HAP-1 (cell line): Measurements from ENCODE around the gene GLRA2.
"Not testable (repeated sequence)": the region's sequence is repeated elsewhere in the genome, so short reads cannot be mapped to it uniquely, and the experiment has no call there.

Source experiments
- DNase-seq, 2 experiments: peaks; one replicate each; pipeline ENCODE4 v3.0.0-alpha.2; 2016 to 2020; ENCODE audit warnings: low spot score in 2 of 2
- H3K27me3 ChIP-seq: fragments of 250-450 bp; sonication (Bioruptor Pico); 2 replicates; pipeline ENCODE4 v1.5.1; 2020; ENCODE audit warnings: low read depth, mild to moderate bottlenecking, moderate library complexity
- H3K36me3 ChIP-seq: fragments of 250-450 bp; sonication (Bioruptor Pico); replicated peaks from 2 replicates; pipeline ENCODE4 v1.5.1; 2020; ENCODE audit warnings: mild to moderate bottlenecking
- H3K4me1 ChIP-seq: fragments of 250-450 bp; sonication (Bioruptor Pico); 2 replicates; pipeline ENCODE4 v1.5.1; 2020; ENCODE audit warnings: mild to moderate bottlenecking
- H3K4me3 ChIP-seq: fragments of 250-450 bp; sonication (Bioruptor Pico); 2 replicates; pipeline ENCODE4 v1.5.1; 2020; ENCODE audit warnings: mild to moderate bottlenecking, moderate library complexity
- H3K9me3 ChIP-seq: fragments of 250-450 bp; sonication (Bioruptor Pico); 2 replicates; pipeline ENCODE4 v1.5.1; 2020; ENCODE audit warnings: mild to moderate bottlenecking, moderate library complexity
- in situ Hi-C: fragments of 300-500 bp; cut with MboI; formaldehyde crosslinking; loops from 3 replicates; pipeline ENCODE4 v1.14.3; 2020; ENCODE audit warnings: low sequenced_read_pairs, inconsistent platforms, mixed read lengths

Gene GLRA2

DNA sequence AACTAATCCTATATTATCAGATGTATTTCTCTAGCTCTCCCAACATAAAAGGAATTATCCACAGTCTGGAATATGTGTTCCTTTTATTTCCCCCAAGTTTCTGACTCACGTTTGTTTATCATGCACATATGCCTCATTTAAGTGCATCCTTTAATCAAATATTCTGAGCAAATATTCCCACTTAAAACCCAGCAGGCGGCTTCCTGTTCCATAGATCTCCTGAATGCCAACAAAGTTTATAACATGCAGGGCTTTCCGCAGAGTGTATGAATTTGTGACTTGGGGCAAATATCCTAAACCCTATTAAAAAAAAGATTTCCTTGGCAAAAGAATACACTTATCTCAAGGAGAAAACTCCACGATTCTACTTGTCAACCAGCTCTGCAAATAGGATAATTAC, 16.9 kb downstream of the GLRA2 start:
- Histone ChIP-seq H3K27me3 (no peaks in the 10 kb centered on the region), H3K4me3 (no peak overlapping the region), H3K4me1 (no peaks in the 10 kb centered on the region), H3K36me3 (no peaks in the 10 kb centered on the region), H3K9me3 (no peaks in the 10 kb centered on the region)
- in situ Hi-C loops, result no loop called here
- no peak for DNase-seq

- Histone ChIP-seq H3K36me3 (no peaks in the 10 kb centered on the region), H3K4me1 (no peaks in the 10 kb centered on the region), H3K4me3 (no peak overlapping the region), H3K9me3 (no peaks in the 10 kb centered on the region), H3K27me3 (no peaks in the 10 kb centered on the region)
- DNase-seq, result no peak
- in situ Hi-C loops, result no loop called here
Measured at GRCh38 chrX:14554131-14554715, 24.9 kb downstream of the GLRA2 start.

- no peaks in the 10 kb centered on the region for H3K36me3 ChIP-seq
- no peaks in the 10 kb centered on the region for H3K4me1 ChIP-seq
- no peaks in the 10 kb centered on the region for H3K9me3 ChIP-seq
- H3K27me3 ChIP-seq, result no peaks in the 10 kb centered on the region
- in situ Hi-C loops, result no loop called here
- no peak for DNase-seq
- no peak overlapping the region for H3K4me3 ChIP-seq
Measured at GRCh38 chrX:14564058-14564457, 34.7 kb downstream of the GLRA2 start.

- no peak for DNase-seq
- Histone ChIP-seq H3K9me3 (no peaks in the 10 kb centered on the region), H3K4me3 (no peak overlapping the region), H3K36me3 (no peaks in the 10 kb centered on the region), H3K27me3 (no peaks in the 10 kb centered on the region), H3K4me1 (no peaks in the 10 kb centered on the region)
- in situ Hi-C loops, result no loop called here
Measured at GRCh38 chrX:14573161-14573560, 43.8 kb downstream of the GLRA2 start.

- DNase-seq, result no peak
- H3K9me3 ChIP-seq, result no peaks in the 10 kb centered on the region
- H3K27me3 ChIP-seq, result 0 out of 2 replicates have a peak, but pooled peaks cover 2% of the 10 kb centered on the region
- H3K4me1 ChIP-seq, result no peaks in the 10 kb centered on the region
- in situ Hi-C loops, result no loop called here
- no peaks in the 10 kb centered on the region for H3K36me3 ChIP-seq
- H3K4me3 ChIP-seq, result no peak overlapping the region
Measured at GRCh38 chrX:14581081-14581480, 51.7 kb downstream of the GLRA2 start.

DNA sequence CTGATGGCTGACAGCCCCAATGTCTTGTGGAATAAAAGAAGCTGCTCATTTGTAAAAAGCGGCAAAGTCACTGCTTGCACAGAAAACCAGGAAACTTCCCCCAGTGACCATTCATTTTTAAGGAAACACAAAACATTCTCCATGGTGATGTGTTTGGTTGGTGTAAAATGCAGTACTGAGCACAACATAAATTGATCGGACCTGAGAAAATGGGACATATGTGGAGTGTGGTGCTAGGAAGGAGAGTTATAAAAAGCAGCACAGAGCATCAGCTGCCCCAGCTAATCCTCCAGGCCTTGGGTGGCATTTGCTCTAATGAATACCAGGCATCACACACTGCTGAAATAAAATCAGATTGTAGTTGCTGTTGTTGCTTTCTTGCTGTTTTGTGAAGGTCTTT, 55.2 kb downstream of the GLRA2 start:
- H3K4me3 ChIP-seq, result no peak overlapping the region
- in situ Hi-C loops, result no loop called here
- 0 out of 2 replicates have a peak, but pooled peaks cover 2% of the 10 kb centered on the region for H3K27me3 ChIP-seq
- H3K9me3 ChIP-seq, result no peaks in the 10 kb centered on the region
- H3K4me1 ChIP-seq, result no peaks in the 10 kb centered on the region
- DNase-seq, result no peak
- no peaks in the 10 kb centered on the region for H3K36me3 ChIP-seq

DNA sequence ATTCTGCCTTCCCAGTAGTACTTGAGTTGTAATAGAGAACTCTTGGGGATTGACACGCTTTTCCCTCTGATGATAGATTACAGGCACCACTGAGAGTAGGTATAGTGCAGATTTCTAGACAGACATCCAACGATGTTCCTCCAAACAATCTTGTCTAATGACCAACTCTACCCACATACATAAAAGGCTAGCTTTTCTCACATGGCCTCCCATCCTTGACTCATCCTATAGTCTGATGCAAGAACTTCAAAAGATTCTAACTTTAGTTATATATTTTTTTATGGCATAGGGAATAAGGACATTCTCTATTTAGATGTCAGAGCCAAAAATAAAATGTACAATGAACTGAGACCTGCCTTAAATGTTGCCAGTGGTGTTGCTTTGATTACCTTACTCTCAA, 60.9 kb downstream of the GLRA2 start:
- H3K36me3 ChIP-seq, result no peaks in the 10 kb centered on the region
- no peaks in the 10 kb centered on the region for H3K4me1 ChIP-seq
- DNase-seq, result no peak
- no peak overlapping the region for H3K4me3 ChIP-seq
- no peaks in the 10 kb centered on the region for H3K27me3 ChIP-seq
- no peaks in the 10 kb centered on the region; the same call in 1 of the 2 replicates for H3K9me3 ChIP-seq
- in situ Hi-C loops, result no loop called here

GRCh38 chrX:14590693-14591424, 61.5 kb downstream of the GLRA2 start:
- in situ Hi-C loops, result no loop called here

GRCh38 chrX:14591976-14592375, 62.6 kb downstream of the GLRA2 start:
- Histone ChIP-seq H3K9me3 (no peaks in the 10 kb centered on the region; the same call in 1 of the 2 replicates), H3K36me3 (no peaks in the 10 kb centered on the region), H3K4me1 (no peaks in the 10 kb centered on the region), H3K4me3 (no peak overlapping the region), H3K27me3 (no peaks in the 10 kb centered on the region)
- in situ Hi-C loops, result no loop called here
- no peak for DNase-seq

More at GRCh38 chrX:14590693-14591424, 61.5 kb downstream of the GLRA2 start:
- no peaks in the 10 kb centered on the region for H3K36me3 ChIP-seq
- H3K4me1 ChIP-seq, result no peaks in the 10 kb centered on the region
- no peaks in the 10 kb centered on the region; the same call in 1 of the 2 replicates for H3K9me3 ChIP-seq
- no peaks in the 10 kb centered on the region for H3K27me3 ChIP-seq
- H3K4me3 ChIP-seq, result no peak overlapping the region
- no peak for DNase-seq

GRCh38 chrX:14594521-14594920, 65.2 kb downstream of the GLRA2 start:
- no peaks in the 10 kb centered on the region for H3K36me3 ChIP-seq
- no peaks in the 10 kb centered on the region for H3K27me3 ChIP-seq
- DNase-seq, result no peak
- H3K4me1 ChIP-seq, result no peaks in the 10 kb centered on the region
- no peak overlapping the region for H3K4me3 ChIP-seq
- H3K9me3 ChIP-seq, result no peaks in the 10 kb centered on the region; the same call in 1 of the 2 replicates
- in situ Hi-C loops, result no loop called here

DNA sequence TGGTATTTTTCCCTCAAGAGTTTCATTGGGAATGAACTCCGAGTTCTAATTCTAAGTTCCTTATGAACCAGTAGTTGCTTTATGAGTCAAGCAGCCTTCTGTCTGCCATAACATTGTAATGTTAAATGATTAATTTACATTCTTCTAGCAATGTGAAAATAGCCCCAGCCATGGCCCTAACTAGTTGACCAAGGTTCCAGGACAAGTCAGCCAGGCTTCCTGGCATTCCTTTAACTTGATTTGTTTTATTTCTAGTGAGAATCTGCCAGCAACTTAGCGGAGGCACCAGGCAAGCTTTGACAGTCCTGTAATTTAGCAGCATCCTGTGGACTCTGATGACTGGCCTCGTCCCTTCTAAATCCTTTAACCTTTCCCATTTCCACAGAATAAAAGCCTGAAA, 69.0 kb downstream of the GLRA2 start:
- H3K27me3 ChIP-seq, result no peaks in the 10 kb centered on the region
- no peaks in the 10 kb centered on the region for H3K4me1 ChIP-seq
- DNase-seq, result no peak
- H3K4me3 ChIP-seq, result no peak overlapping the region
- in situ Hi-C loops, result no loop called here
- H3K36me3 ChIP-seq, result no peaks in the 10 kb centered on the region
- H3K9me3 ChIP-seq, result no peaks in the 10 kb centered on the region

DNA sequence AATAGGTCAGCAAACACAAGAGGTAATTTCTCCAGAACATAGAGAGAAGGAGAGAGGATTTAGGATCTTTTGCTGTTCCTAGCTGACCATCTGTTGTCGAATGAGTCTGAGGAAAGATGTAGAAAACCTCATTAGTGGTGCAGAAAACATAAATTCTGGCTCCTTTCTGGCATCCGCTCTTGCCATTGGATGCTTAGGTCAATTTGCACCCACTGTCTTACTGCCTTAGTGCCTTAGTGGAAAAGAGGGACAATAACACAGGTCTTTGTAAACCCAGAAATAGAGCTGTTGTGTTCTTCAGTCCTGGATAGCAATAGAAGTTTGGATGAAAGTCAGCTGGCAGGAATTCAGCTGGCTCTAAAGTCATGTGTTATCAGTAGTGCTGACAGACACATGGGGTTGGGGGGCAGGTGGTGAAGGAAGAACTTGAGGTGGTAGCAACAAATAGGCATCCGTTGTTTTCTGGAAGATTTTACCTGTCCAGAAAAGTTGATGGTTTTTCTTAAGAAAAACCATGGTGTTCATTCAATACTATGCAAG, 78.2 kb downstream of the GLRA2 start:
- Histone ChIP-seq H3K9me3 (no peaks in the 10 kb centered on the region), H3K27me3 (no peaks in the 10 kb centered on the region), H3K36me3 (no peaks in the 10 kb centered on the region), H3K4me3 (no peak overlapping the region), H3K4me1 (no peaks in the 10 kb centered on the region)
- in situ Hi-C loops, result no loop called here
- DNase-seq, result no peak

GRCh38 chrX:14612450-14612849, 83.1 kb downstream of the GLRA2 start:
- H3K4me3 ChIP-seq, H3K9me3 ChIP-seq, H3K4me1 ChIP-seq, DNase-seq, H3K36me3 ChIP-seq, in situ Hi-C loops, H3K27me3 ChIP-seq: not testable (repeated sequence)

DNA sequence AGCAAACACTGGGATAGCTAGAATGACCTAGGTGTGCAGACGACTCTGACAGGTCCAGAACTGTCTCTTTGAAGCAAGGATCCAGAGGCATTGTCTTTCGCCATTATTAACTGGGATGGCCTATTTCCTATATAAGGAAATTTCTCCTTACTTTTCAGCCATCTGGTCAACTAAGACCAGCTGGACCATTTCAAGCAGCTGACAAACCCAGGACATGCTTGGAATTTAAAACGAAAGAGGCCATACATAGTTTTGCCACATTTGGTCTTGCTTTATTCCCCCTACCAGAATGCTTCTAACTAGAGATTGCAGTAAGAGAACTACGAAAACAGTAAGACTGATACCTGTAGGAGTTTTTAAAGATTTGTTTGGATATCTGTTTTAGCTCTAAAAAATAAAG, 87.0 kb downstream of the GLRA2 start:
- in situ Hi-C loops, result no loop called here
- H3K36me3 ChIP-seq, result no peaks in the 10 kb centered on the region
- no peak for DNase-seq
- no peaks in the 10 kb centered on the region for H3K27me3 ChIP-seq
- no peaks in the 10 kb centered on the region for H3K9me3 ChIP-seq
- H3K4me1 ChIP-seq, result no peaks in the 10 kb centered on the region
- H3K4me3 ChIP-seq, result no peak overlapping the region
